RPMI8226 (cell line): ENCODE measurements around the gene AOC2.
A peak's percentile ranks its signal among the peaks of the same experiment; 100 is the strongest.
"Not testable (repeated sequence)": the region's sequence is repeated elsewhere in the genome, so short reads cannot be mapped to it uniquely, and the experiment has no call there.

Experiments
- DNase-seq: peaks from one replicate; pipeline ENCODE4 v3.0.0-alpha.2; 2015

Gene AOC2

DNA sequence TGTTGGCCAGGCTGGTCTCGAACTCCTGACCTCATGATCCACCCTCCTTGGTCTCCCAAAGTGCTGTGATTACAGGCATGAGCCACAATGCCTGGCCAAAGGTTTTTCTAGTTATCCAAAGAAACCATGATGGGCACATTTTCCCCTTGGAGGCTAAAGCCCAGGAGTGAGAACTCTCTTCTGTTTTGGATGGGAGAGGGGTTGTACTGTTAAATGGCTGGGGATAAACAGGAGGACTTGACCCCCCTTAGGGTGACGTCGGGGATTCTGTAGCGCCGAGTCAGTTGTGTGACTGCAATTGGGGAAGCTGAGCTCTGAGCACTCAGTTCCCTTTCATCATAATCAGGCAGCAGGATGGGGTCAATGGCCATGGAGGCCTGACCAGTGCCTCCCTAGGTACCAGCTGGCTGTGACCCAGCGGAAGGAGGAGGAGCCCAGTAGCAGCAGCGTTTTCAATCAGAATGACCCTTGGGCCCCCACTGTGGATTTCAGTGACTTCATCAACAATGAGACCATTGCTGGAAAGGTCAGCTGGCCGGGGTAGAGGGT lies 10.7 kb downstream of the AOC2 start:
- no peak for DNase-seq

DNA sequence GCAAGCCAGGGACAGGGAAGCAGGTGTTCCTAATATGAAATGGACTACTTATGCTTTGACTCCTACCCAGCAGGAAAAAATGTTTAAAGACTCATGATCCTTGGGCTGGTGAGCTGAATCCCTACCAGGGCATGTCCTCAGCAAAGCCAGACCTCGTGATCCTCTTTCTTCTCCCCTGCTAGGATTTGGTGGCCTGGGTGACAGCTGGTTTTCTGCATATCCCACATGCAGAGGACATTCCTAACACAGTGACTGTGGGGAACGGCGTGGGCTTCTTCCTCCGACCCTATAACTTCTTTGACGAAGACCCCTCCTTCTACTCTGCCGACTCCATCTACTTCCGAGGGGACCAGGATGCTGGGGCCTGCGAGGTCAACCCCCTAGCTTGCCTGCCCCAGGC lies 11.7 kb downstream of the AOC2 start:
- not testable (repeated sequence) for DNase-seq

DNA sequence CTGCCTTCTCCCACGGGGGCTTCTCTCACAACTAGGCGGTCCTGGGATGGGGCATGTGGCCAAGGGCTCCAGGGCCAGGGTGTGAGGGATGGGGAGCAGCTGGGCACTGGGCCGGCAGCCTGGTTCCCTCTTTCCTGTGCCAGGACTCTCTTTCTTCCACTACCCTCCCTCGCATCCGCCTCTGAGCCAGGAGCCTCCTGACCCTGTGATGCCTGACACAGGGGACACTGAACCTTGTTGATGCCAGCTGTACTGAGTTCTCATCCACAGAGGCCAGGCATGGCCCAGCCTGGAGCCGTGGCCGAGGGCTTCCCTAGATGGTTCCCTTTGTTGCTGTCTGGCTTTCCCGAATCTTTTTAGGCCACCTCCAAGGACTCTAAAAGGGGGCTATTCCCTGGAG lies 12.1 kb downstream of the AOC2 start:
- DNase-seq = not testable (repeated sequence)

DNA sequence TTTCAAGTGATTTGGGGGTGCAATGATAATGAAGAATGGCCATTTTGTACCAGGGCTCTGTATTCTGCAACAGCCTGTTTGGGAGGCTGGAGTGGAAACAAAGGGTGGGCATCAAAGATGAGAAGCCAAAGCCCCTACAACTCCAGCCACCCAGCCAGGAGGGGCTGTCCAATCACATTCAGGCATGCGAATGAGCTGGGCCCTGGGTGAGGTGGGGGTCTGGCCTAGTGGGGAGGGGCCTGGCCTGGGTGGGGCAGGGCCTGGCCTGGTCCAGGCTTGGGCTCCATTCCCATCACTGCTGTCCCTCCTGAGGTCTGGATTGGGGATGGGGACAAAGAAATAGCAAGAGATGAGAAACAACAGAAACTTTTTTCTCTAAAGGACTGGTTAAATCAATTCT lies 13.0 kb downstream of the AOC2 start:
- DNase-seq = no peak

- DNase-seq = no peak
Observed at GRCh38 chr17:42865638-42866094, 21.3 kb downstream of the AOC2 start.

GRCh38 chr17:42866216-42866615 lies 21.8 kb downstream of the AOC2 start:
- no peak for DNase-seq

DNA sequence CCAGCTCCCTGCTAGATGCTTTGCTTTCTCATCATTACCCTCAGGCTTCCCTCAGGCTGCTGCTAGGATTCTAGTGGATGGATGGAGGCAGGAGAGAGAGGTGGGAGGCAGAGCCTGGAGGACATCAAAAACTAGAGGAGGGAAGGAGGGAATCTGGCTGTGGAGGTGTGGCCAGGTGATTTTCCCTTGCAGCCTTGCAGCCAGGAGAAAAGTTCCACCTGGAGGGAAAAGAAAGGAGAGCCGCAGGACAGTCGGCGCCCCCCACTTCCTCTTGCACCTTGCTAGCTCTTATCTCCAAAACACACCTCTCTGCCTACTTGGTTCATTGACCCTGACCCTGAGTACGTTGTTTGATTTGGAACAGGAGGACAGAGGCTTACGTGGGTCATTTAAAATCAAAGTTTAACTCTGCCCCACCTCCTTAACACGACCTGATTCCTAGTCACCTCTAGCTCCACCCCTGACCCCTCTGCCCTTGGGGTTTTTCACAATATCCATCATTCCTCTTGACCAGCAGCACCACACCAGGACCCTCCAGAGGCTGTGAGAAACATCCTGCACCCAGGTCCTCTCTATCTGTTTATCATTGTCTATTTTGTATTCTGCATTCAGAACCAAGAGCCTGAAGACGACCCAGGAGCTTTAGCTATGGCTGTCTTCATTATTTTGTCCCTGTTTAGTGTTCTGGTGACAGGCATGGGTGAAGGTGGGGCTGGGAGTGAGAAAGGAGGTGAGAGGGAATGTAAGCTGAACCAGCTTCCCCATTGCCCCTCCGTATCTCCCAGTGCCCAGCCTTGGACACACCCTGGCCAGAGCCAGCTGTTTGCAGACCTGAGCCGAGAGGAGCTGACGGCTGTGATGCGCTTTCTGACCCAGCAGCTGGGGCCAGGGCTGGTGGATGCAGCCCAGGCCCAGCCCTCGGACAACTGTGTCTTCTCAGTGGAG lies 22.5 kb downstream of the AOC2 start:
- no peak for DNase-seq

DNA sequence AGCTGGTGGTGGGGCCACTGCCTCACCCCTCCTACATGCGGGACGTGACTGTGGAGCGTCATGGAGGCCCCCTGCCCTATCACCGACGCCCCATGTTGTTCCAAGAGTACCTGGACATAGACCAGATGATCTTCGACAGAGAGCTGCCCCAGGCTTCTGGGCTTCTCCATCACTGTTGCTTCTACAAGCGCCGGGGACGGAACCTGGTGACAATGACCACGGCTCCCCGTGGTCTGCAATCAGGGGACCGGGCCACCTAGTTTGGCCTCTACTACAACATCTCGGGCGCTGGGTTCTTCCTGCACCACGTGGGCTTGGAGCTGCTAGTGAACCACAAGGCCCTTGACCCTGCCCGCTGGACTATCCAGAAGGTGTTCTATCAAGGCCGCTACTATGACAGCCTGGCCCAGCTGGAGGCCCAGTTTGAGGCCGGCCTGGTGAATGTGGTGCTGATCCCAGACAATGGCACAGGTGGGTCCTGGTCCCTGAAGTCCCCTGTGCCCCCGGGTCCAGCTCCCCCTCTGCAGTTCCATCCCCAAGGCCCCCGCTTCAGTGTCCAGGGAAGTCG lies 23.4 kb downstream of the AOC2 start:
- DNase-seq = not testable (repeated sequence)

GRCh38 chr17:42868338-42868737 lies 24.0 kb downstream of the AOC2 start:
- no peak for DNase-seq

- DNase-seq = peak; percentile 20
Observed at GRCh38 chr17:42871647-42872046, 27.3 kb downstream of the AOC2 start.

DNA sequence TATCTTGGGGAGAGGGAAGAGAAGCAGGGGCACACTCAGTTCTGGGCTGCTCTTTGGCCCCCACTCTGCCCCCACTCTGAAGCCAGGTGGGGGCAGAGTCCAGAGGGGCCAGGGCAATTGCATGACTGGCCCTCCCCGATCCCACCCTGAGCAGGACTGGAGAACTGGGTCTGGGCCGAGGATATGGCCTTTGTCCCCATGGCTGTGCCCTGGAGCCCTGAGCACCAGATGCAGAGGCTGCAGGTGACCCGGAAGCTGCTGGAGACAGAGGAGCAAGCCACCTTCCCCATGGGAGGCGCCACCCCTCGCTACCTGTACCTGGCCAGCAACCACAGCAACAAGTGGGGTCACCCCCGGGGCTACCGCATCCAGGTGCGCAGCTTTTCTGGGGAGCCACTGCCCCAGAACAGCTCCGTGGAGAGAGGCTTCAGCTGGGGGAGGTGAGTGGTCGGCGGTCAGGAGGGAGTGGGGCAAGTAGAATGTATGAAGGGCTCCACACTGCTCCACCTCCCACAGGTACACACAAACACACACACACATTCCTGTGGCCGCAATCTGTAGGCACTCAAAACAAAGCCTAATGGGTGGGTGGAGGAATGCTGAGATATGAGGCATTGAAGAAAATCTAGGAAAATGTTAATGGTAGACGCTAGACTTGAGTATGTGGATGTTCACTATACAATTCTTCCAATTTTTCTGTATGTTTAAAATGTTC lies 28.0 kb downstream of the AOC2 start:
- no peak for DNase-seq

- DNase-seq = no peak
Observed at GRCh38 chr17:42873315-42873714, 28.9 kb downstream of the AOC2 start.

GRCh38 chr17:42873932-42874695 lies 29.7 kb downstream of the AOC2 start:
- not testable (repeated sequence) for DNase-seq

- no peak for DNase-seq
Observed at GRCh38 chr17:42877037-42877436, 32.7 kb downstream of the AOC2 start.

GRCh38 chr17:42878123-42878880 lies 33.9 kb downstream of the AOC2 start:
- DNase-seq = peak; percentile 82

GRCh38 chr17:42878924-42879595 lies 34.7 kb downstream of the AOC2 start:
- DNase-seq = no peak

DNA sequence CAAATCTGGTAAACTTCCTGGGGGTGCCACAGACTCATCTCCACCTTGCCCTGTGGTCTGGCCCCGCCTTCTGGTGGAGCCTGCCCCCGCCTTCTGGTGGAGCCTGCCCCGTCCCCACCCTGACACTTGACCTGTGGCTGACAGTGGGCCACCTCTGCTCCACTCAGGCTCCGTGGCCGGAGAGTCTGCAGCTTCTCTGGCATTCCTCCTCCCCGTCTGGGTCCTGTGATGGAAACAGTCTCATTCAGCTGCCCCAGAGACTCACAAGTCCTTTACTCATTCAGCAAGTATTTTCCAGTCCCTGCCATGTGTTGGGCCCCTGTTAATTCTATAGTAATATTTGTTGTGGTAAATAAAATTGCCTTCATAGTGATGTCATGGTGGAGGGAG lies 35.2 kb downstream of the AOC2 start:
- no peak for DNase-seq

DNA sequence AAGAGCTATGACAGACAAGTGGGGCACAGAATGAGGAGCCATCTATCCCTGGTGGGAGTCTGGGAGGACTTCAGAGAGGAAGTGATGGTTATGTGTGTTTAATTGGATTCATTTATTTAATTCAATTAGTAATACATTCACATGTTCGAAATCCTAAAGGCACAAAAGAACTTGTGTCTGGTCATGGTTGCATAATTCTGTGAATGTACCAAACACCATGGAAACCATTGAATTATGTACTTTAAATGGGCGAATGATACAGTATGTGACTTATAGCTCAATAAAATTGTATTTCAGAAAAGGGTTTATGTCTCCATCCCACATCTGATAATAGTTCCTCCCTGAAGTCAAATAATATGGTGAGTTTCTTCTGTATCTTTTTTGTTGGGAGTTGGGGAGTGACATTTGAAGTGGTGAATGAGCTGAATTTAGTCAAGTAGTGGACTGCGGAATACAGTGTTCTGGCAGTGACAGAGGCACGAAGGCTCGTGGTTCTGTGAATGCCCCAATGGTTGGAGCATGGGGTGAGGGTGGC lies 36.5 kb downstream of the AOC2 start:
- no peak for DNase-seq

DNA sequence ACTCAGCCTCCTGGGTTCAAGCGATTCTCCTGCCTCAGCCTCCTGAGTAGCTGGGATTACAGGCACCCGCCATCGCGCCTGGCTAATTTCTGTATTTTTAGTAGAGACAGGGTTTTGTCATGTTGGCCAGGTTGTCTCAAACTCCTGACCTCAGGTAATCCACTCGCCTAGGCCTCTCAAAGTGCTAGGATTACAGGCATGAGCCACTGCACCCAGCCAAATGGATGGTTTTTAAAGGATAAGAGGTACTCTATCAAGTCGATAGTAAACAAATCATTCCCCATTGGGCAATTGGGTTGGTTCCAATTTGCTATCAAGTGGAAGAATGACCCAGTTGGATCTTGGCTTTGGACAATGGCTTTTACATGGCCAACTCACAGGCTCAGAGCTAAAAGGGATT lies 37.3 kb downstream of the AOC2 start:
- DNase-seq = not testable (repeated sequence)

GRCh38 chr17:42882166-42882565 lies 37.8 kb downstream of the AOC2 start:
- DNase-seq = no peak
